Neural cell (in vitro differentiated cells): ENCODE measurements around the gene PTTG1.

Experiments
- REST ChIP-seq: IDR thresholded peaks from 2 replicates; pipeline ENCODE4 v1.6.1; 2012; ENCODE audit warnings: borderline replicate concordance
- TAF1 ChIP-seq: IDR thresholded peaks from 2 replicates; pipeline ENCODE4 v1.6.1; 2012; ENCODE audit warnings: low read depth
- TF ChIP-seq, protein P1 (sequence below): fragments of 450-650 bp; IDR thresholded peaks from 2 replicates; pipeline ENCODE4 v1.5.1; 2014; ENCODE audit warnings: antibody characterized with exemption, mild to moderate bottlenecking, moderate library complexity; ENCODE audit not compliant: poor library complexity, severe bottlenecking

DNA sequence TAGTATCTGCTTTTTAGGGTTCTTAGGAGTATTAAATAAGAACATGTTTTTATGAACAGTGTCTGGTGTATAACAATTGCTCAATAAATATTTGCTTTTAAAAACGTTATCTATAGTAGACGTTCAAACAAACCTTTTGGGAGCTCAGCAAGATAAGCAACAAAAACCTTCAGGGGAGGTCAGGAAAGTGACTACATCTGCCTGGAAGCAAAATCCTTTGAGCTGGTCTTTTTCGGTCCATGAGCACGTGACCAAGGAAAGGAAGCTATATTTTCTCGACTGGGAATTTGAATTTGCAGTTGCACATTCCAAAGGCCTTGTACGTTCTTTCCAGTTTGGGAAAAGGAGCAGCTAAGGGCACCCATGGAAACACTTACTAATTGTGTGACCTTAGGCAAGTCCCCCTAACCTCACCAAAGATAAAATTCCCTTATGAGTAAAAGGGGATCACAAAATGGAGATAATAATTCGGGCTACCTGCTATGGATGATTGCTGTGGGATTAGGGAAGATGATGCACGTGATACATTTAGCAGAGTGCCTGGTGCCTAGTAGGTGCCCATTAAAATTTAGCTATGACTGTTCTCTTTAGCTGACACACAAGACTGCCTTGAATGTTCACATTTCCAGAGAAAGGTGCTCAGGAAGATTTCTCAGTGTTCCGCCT, 45.4 kb downstream of the PTTG1 start:
- TF ChIP-seq, protein P1, sequence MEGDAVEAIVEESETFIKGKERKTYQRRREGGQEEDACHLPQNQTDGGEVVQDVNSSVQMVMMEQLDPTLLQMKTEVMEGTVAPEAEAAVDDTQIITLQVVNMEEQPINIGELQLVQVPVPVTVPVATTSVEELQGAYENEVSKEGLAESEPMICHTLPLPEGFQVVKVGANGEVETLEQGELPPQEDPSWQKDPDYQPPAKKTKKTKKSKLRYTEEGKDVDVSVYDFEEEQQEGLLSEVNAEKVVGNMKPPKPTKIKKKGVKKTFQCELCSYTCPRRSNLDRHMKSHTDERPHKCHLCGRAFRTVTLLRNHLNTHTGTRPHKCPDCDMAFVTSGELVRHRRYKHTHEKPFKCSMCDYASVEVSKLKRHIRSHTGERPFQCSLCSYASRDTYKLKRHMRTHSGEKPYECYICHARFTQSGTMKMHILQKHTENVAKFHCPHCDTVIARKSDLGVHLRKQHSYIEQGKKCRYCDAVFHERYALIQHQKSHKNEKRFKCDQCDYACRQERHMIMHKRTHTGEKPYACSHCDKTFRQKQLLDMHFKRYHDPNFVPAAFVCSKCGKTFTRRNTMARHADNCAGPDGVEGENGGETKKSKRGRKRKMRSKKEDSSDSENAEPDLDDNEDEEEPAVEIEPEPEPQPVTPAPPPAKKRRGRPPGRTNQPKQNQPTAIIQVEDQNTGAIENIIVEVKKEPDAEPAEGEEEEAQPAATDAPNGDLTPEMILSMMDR = no peak
- TF ChIP-seq TAF1 = no peak
- TF ChIP-seq REST = no peak
